Measurements from ENCODE around the gene FZR1. TPM values are rescaled to one million over a fixed set of nuclear protein-coding genes. Genes with fewer than 3 reads are reported as not detected.

Gene FZR1
- total RNA-seq, 6 donors from 2014 or later, result 19.9 to 110 (median 37.5) TPM

- peaks cover 0 to 66% (median 38%) of the 10 kb centered on the region in 4 donors for H3K36me3 ChIP-seq
- ATAC-seq (ENCODE audit: low FRiP score in 2 of 2) (peak in 1 of 2 donors; percentile 3), DNase-seq (peak in 1 of 2 donors; percentile 70)
- WGBS, 2 donors, result 89% methylated on average over 21 to 22 of the region's 22 CpGs
- no peaks in the 10 kb centered on the region for H3K27me3 ChIP-seq
- H3K27ac ChIP-seq, result no peak overlapping the region
- H3K4me1 ChIP-seq, result no peaks in the 10 kb centered on the region
- H3K4me3 ChIP-seq, result no peak overlapping the region
- TF ChIP-seq POLR2A (IDR thresholded peaks at IDR 0.05) (no peak), POLR2AphosphoS5 (IDR thresholded peaks at IDR 0.05) (no peak), CTCF (IDR thresholded peaks at IDR 0.05) (no peak), EP300 (IDR thresholded peaks at IDR 0.05) (no peak)
- H3K9me3 ChIP-seq, result no peaks in the 10 kb centered on the region
These were observed 31.5 kb downstream of the FZR1 start for GRCh38 chr19:3537438-3538240.

GRCh38 chr19:3538258-3538929, 32.3 kb downstream of the FZR1 start:
- no peak overlapping the region for H3K4me3 ChIP-seq
- H3K9me3 ChIP-seq, result no peaks in the 10 kb centered on the region
- H3K27ac ChIP-seq, result no peak overlapping the region
- peaks cover 0 to 62% (median 31%) of the 10 kb centered on the region in 4 donors for H3K36me3 ChIP-seq
- DNase-seq (no peak), ATAC-seq (ENCODE audit: low FRiP score in 2 of 2) (no peak)
- TF ChIP-seq POLR2A (IDR thresholded peaks at IDR 0.05) (no peak), POLR2AphosphoS5 (IDR thresholded peaks at IDR 0.05) (no peak), EP300 (IDR thresholded peaks at IDR 0.05) (no peak), CTCF (IDR thresholded peaks at IDR 0.05) (no peak)
- H3K4me1 ChIP-seq, result no peaks in the 10 kb centered on the region
- WGBS, 2 donors, result 83 to 84% methylated on average over 20 to 24 of the region's 25 CpGs
- H3K27me3 ChIP-seq, result no peaks in the 10 kb centered on the region

GRCh38 chr19:3538965-3539755, 33.0 kb downstream of the FZR1 start, which contains the start of gene TEKTIP1:
TSS of gene TEKTIP1 (plus strand) at chr19:3539174. CDS start at chr19:3539178, 4 bp downstream.
- 71 to 78% methylated on average over 12 to 28 of the region's 28 CpGs for WGBS, 2 donors
- H3K4me1 ChIP-seq, result no peaks in the 10 kb centered on the region
- H3K9me3 ChIP-seq, result no peaks in the 10 kb centered on the region
- ATAC-seq (ENCODE audit: low FRiP score in 2 of 2) (no peak), DNase-seq (peak in 1 of 2 donors; percentile 58)
- no peak within 1 kb of the TSS for H3K4me3 ChIP-seq
- TF ChIP-seq EP300 (IDR thresholded peaks at IDR 0.05) (no peak), POLR2A (IDR thresholded peaks at IDR 0.05) (no peak), CTCF (IDR thresholded peaks at IDR 0.05) (no peak), POLR2AphosphoS5 (IDR thresholded peaks at IDR 0.05) (no peak)
- no peaks in the 10 kb centered on the region for H3K27me3 ChIP-seq
- H3K36me3 ChIP-seq, result peaks cover 0 to 62% (median 27%) of the 10 kb centered on the region in 4 donors
- no peak within 1 kb of the TSS for H3K27ac ChIP-seq

- DNase-seq (no peak), ATAC-seq (ENCODE audit: low FRiP score in 2 of 2) (no peak)
- Histone ChIP-seq H3K36me3 (peaks cover 0 to 62% (median 26%) of the 10 kb centered on the region in 4 donors), H3K27me3 (no peaks in the 10 kb centered on the region), H3K4me3 (no peak overlapping the region), H3K4me1 (peaks cover 0 to under 1% (median 0%) of the 10 kb centered on the region in 4 donors), H3K27ac (no peak overlapping the region), H3K9me3 (no peaks in the 10 kb centered on the region)
- 92 to 100% methylated on average over 1 of the region's 1 CpG for WGBS, 2 donors
- TF ChIP-seq EP300 (IDR thresholded peaks at IDR 0.05) (no peak), CTCF (IDR thresholded peaks at IDR 0.05) (no peak), POLR2AphosphoS5 (IDR thresholded peaks at IDR 0.05) (no peak), POLR2A (IDR thresholded peaks at IDR 0.05) (no peak)
These were observed 33.6 kb downstream of the FZR1 start for GRCh38 chr19:3539756-3540118.
